OCI-LY7 (cell line): ENCODE measurements around the gene ECEL1.
"Not testable (repeated sequence)": the region's sequence is repeated elsewhere in the genome, so short reads cannot be mapped to it uniquely, and the experiment has no call there.

Experiments
- EZH2phosphoT487 ChIP-seq: fragments of 200-600 bp; sonication (generic); IDR thresholded peaks from 2 replicates; pipeline ENCODE4 v1.6.1; 2018; ENCODE audit warnings: low read depth, borderline replicate concordance, mild to moderate bottlenecking, mixed run types, antibody characterized with exemption, low read length, moderate library complexity, mixed read lengths
- TF ChIP-seq, protein P1 (sequence below): fragments of 200-600 bp; sonication (generic); conservative IDR thresholded peaks from 2 replicates; pipeline ENCODE4 v1.5.1; 2014; ENCODE audit warnings: mild to moderate bottlenecking, antibody characterized with exemption, low read length, moderate library complexity, mixed read lengths

DNA sequence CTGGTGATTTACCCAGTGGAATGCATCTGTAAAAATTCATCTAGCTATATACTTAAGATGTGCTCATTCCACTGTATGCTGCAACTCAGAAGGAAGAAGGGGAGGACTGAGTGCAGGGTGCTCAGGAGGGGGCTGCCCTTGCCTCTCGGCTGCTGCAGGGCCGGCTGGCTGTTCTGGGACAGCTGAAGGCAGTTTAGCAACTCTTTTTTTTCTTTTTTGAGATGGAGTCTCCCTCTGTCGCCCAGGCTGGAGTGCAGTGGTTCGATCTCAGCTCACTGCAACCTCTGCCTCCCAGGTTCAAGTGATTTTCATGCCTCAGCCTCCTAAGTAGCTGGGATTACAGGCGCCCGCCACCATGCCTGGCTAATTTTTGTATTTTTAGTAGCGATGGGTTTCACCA lies 45.2 kb upstream of the ECEL1 start:
- TF ChIP-seq, protein P1, sequence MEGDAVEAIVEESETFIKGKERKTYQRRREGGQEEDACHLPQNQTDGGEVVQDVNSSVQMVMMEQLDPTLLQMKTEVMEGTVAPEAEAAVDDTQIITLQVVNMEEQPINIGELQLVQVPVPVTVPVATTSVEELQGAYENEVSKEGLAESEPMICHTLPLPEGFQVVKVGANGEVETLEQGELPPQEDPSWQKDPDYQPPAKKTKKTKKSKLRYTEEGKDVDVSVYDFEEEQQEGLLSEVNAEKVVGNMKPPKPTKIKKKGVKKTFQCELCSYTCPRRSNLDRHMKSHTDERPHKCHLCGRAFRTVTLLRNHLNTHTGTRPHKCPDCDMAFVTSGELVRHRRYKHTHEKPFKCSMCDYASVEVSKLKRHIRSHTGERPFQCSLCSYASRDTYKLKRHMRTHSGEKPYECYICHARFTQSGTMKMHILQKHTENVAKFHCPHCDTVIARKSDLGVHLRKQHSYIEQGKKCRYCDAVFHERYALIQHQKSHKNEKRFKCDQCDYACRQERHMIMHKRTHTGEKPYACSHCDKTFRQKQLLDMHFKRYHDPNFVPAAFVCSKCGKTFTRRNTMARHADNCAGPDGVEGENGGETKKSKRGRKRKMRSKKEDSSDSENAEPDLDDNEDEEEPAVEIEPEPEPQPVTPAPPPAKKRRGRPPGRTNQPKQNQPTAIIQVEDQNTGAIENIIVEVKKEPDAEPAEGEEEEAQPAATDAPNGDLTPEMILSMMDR = not testable (repeated sequence)
- TF ChIP-seq EZH2phosphoT487 = not testable (repeated sequence)
